ENCODE data around the gene NEMP2. TPM values are rescaled to one million over a fixed set of nuclear protein-coding genes. Genes with fewer than 3 reads are reported as not detected.

Gene NEMP2
- total and polyA plus RNA-seq, 2 of the 8 experiments (the other 6 are each of a cell fraction or from before 2014, with no cell fraction given), result 3.1 to 5.3 TPM

DNA sequence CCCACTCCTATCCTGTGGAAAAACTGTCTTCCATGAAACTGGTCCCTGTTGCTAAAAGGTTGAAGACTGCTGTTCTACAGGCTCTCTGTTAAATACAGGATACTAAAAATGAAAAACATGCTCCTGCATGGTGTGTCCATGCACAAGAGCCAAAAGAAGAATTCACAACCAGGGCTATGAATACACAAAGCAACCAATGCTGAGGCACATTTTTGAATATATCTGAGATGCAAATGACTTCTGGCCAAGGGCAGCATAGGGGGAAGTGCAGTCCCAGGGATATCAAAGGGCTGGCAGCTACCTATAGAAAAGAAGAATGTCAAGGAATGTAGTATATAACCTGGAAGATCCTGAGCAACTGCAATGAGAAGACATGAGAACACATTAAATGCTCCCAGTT is 6.6 kb downstream of the NEMP2 start:
- H2AK5ac ChIP-seq (ENCODE audit: low read depth, low read length), result no peak overlapping the region
- no peaks in the 10 kb centered on the region for H3K9me3 ChIP-seq (ENCODE audit: insufficient read depth in 2 of 2, low read depth in 1 of 2, low read length in 1 of 2)
- FAIRE-seq, result no peak
- H3K4me2 ChIP-seq (ENCODE audit: insufficient read depth in 1 of 2, low read depth in 2 of 2, low read length in 2 of 2), result no peak overlapping the region
- H2BK20ac ChIP-seq (ENCODE audit: low read length), result no peak overlapping the region
- no peak overlapping the region for H3K9ac ChIP-seq (replicated peaks in 1 of 4; ENCODE audit: extremely low read depth in 1 of 4, low read depth in 3 of 4, low read length in 3 of 4)
- no peak overlapping the region for H2BK12ac ChIP-seq (ENCODE audit: low read depth, low read length)
- no peak overlapping the region for H3K4me3 ChIP-seq (ENCODE audit: extremely low read depth in 1 of 4, insufficient read depth in 2 of 4, low read depth in 3 of 4, low read length in 4 of 4)
- no peak overlapping the region for H2BK15ac ChIP-seq (ENCODE audit: low read length)
- no peak overlapping the region for H3K27ac ChIP-seq (ENCODE audit: low read depth, low read length)
- no peak overlapping the region for H2AFZ ChIP-seq (ENCODE audit: low read length)
- H3K36me3 ChIP-seq (ENCODE audit: control insufficient read depth in 2 of 4, insufficient read depth in 4 of 4, low read length in 3 of 4), result no peaks in the 10 kb centered on the region
- POLR2A ChIA-PET (ENCODE audit: partially characterized antibody), result no interaction called here
- H4K5ac ChIP-seq (ENCODE audit: insufficient read length, low read depth, low read length), result no peak overlapping the region
- H3K23ac ChIP-seq (ENCODE audit: insufficient read length), result no peak overlapping the region
- no peak overlapping the region for H4K8ac ChIP-seq (ENCODE audit: extremely low read depth, insufficient read depth, low read length)
- H2BK120ac ChIP-seq (replicated peaks; ENCODE audit: low read depth, low read length), result no peak overlapping the region
- H3K79me2 ChIP-seq (ENCODE audit: control insufficient read depth in 1 of 2, insufficient read depth in 2 of 2, low read length in 2 of 2), result no peaks in the 10 kb centered on the region
- DNase-seq (ENCODE audit: low read depth in 1 of 2, low spot score in 2 of 2), result no peak
- H3K4me1 ChIP-seq (replicated peaks in 1 of 4; ENCODE audit: control insufficient read depth in 3 of 4, insufficient read depth in 4 of 4, low read length in 3 of 4), result peaks cover 0 to 2% (median 0%) of the 10 kb centered on the region in 4 experiments; a peak in 1 of 7 replicates
- H4K20me1 ChIP-seq (replicated peaks in 1 of 2; ENCODE audit: control insufficient read depth in 1 of 2, insufficient read depth in 2 of 2, low read length in 2 of 2), result no peaks in the 10 kb centered on the region
- no peak overlapping the region for H4K91ac ChIP-seq (replicated peaks; ENCODE audit: insufficient read length, low read length)
- no peak overlapping the region for H2BK5ac ChIP-seq (ENCODE audit: low read depth, low read length)
- H3K14ac ChIP-seq (ENCODE audit: insufficient read length), result no peak overlapping the region
- H3K18ac ChIP-seq (ENCODE audit: extremely low read depth, low read length), result no peak overlapping the region
- no peak overlapping the region for H3K4ac ChIP-seq (replicated peaks; ENCODE audit: insufficient read length, low read depth, low read length)
- H3K56ac ChIP-seq (replicated peaks; ENCODE audit: insufficient read length, low read depth, low read length), result no peak overlapping the region
- no peaks in the 10 kb centered on the region for H3K23me2 ChIP-seq (ENCODE audit: low read depth, low read length)
- CTCF ChIA-PET (ENCODE audit: partially characterized antibody), result interaction anchor here (0.6 kb wide), 1 partner anchor 40 kb away, joined by 3 read pairs; no protein-coding TSS in a partner anchor
- no peaks in the 10 kb centered on the region for H3K79me1 ChIP-seq (ENCODE audit: low read depth, low read length)
- no peaks in the 10 kb centered on the region for H3K27me3 ChIP-seq (replicated peaks in 1 of 4; ENCODE audit: control insufficient read depth in 3 of 4, extremely low read depth in 1 of 4, insufficient read depth in 3 of 4, low read length in 3 of 4)
- no peak for TF ChIP-seq USF2 (IDR thresholded peaks at IDR 0.05; ENCODE audit: low read length)
- TF ChIP-seq SIRT6 (IDR thresholded peaks at IDR 0.05; ENCODE audit: low read length), result no peak
- TF ChIP-seq BCL11A (IDR thresholded peaks at IDR 0.05; ENCODE audit: low read depth in 2 of 2, low read length in 2 of 2), result no peak
- TF ChIP-seq EGR1 (IDR thresholded peaks at IDR 0.05; ENCODE audit: borderline replicate concordance, low read depth, low read length), result no peak
- TF ChIP-seq HDAC2 (IDR thresholded peaks at IDR 0.05; ENCODE audit: borderline replicate concordance in 1 of 2, low read depth in 2 of 2, low read length in 2 of 2), result no peak
- TF ChIP-seq CHD1 (IDR thresholded peaks at IDR 0.05; ENCODE audit: low read depth, low read length), result no peak

All from H1 (cell line).